ENCODE results near the gene SNX10.

- TF ChIP-seq CTCF (conservative IDR thresholded peaks at IDR 0.05; ENCODE audit: low read depth, low read length) (no peak), MAZ (IDR thresholded peaks at IDR 0.05; ENCODE audit: borderline replicate concordance, low read depth, low read length) (no peak), RFX5 (IDR thresholded peaks at IDR 0.05; ENCODE audit: low read depth, low read length) (no peak), SMC3 (IDR thresholded peaks at IDR 0.05; ENCODE audit: low read depth, low read length) (no peak), CHD1 (IDR thresholded peaks at IDR 0.05; ENCODE audit: low read depth, low read length) (no peak), MAFK (IDR thresholded peaks at IDR 0.05; ENCODE audit: low read depth, low read length) (no peak), BHLHE40 (IDR thresholded peaks at IDR 0.05; ENCODE audit: low read depth, low read length) (no peak), FOS (IDR thresholded peaks at IDR 0.05; ENCODE audit: low read depth, low read length) (no peak), POLR2A (IDR thresholded peaks at IDR 0.05; ENCODE audit: low read depth, low read length) (no peak)
Measured at GRCh38 chr7:26387731-26388130, 96.1 kb downstream of the SNX10 start.

Measured in IMR-90 (cell line).